Measurements from ENCODE around the gene TP73.

DNA sequence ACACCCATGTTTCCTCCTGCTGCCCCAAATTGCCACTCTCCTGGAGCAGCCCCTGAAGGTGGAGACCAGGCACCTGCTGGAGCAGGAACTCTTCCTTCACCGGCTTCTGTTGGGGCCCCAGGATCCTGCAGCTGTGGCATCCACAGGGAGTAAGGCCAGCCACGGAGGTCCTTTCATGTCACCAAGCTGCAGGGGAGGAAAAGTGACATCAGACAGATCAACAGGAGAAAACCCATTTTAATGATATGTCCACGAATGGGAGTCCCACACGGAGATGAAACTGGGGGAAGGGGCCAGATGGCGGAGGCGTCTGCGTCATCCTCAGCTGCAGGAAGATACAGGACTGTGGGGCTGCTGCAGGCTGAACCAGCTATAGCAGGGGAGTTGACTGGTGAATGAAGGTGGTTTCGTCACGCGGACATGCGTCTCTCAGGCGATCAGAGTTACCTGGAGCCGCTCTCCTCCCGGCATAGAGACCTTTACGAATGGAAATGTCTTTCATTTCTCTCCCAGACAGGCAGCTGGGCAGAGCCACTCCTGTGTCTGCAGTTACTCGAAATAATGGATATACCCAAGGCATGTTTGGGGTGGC, 9.9 kb downstream of the TP73 start:
- TF ChIP-seq FOXM1 (IDR thresholded peaks at IDR 0.05; ENCODE audit: borderline replicate concordance) (no peak), SUZ12 (IDR thresholded peaks at IDR 0.05) (no peak), ELF4 (IDR thresholded peaks at IDR 0.05) (no peak), ZNF384 (IDR thresholded peaks at IDR 0.05) (no peak), L3MBTL2 (conservative IDR thresholded peaks at IDR 0.05) (no peak), HDGF (IDR thresholded peaks at IDR 0.05; ENCODE audit: borderline replicate concordance) (no peak), BHLHE40 (IDR thresholded peaks at IDR 0.05; ENCODE audit: borderline replicate concordance) (no peak), SP1 (IDR thresholded peaks at IDR 0.05) (no peak)

All from HEK293T (cell line).